GM19452 (cell line): ENCODE results near the gene LHFPL5.

Experiments
- ATAC-seq: cut with Tn5 transposase; IDR thresholded peaks from one replicate; pipeline ENCODE4 v1.9.1; 2021; ENCODE audit not compliant: unreplicated experiment

LHFPL5 gene

DNA sequence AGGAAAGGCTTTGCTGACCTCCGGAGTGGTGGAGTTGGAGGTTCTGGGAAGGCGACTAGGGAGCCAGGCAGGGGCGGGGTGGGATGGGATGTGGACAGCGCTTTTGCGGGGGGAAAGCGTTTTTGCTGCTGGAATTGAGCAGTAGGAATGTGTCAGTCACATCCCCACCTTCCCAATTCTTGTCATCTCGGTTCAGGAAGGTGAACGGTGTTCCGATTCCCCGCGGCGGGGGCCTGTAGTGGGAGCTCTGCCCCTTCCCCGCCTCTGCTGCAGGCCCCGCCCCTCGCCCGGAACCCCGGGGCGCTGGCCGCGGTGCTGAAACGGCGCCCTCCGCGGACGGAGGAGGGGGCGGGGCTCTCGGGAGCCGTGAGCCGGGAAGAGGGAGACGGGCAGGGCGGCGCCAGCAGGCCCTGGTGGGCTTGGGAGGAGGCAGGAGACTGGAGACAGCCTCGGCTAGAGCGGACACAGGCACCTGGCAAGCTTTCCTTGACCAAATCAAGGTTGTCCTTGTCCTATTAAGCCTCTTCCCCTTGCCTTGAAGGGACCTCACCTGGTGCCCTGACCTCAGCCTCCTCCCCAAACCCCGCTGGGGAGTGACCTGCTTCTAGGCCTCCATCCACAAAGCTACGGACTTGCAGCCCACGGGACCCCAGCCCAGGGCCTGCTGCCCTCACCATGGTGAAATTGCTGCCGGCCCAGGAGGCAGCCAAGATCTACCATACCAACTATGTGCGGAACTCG, at the start of gene LHFPL5:
LHFPL5 (plus strand) TSS at position 357 of the 741 bp plus-strand sequence; CDS start at position 676, 319 bp downstream.
- ATAC-seq = no peak

DNA sequence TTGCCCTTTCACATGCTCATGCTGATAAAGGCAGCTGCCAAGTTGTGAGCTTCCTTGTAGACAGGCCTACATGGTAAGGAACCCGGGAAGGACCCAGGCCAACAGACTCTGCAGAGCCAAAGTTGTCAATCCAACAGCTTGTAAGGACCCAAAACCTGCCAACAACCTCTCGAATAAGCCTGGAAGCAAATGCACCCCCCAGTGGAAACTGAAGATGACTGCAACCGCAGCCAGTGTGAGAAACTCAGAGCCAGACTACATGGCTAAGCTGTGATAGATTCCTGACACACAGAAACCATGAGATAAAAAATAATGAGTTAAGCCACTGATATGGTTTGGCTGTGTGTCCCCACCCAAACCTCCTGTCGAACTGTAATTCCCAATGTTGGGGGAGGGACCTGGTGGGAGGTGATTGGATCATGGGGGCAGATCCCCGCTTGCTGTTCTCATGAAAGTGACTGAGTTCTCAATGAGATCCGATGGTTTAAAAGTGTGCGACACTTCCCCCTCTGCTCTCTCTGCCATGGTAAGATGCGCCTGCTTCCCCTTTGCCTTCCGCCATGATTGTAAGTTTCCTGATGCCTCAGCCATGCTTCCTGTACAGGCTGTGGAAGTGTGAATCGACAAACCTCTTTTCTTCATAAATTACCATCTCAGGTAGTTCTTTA, 47.6 kb upstream of the LHFPL5 start:
- no peak for ATAC-seq

DNA sequence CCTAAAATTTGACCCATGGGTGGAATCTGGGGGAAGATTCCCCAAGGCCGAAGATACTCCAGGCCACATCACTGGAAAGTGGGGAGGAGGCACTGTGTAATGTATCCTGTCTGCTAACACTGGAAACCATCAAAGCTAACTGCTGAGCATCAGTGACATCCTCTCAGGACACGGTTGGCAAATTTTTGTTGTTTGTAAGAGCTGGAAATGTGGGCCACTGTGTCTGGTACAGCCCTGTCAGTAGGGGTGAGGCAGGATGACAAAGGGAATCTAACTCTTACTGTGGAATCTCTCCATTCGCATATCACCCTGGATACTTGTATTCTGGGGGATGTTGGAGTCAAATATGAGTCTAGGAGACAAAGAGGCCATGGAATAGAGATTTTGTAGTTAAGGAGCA, 45.7 kb upstream of the LHFPL5 start:
- no peak for ATAC-seq

DNA sequence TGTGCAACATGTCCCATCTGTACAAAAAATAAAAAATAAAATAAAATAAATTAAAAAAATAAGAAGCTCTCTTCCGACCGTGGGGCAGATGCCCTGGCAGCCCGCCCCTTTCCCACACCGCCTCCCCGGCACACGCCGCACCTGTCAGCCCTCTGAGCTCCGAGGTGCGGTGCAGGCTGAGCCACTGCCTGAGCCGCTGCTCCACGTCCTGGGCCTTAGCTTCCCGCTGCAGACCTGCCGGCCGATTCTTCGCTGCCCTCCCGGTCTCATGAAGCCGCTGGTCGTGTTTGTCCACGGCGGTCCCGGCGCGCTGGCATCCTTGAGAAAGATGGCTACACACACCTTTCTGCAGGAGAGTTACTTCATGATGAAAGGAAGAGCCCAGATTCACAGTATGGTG, 39.4 kb upstream of the LHFPL5 start:
- no peak for ATAC-seq

DNA sequence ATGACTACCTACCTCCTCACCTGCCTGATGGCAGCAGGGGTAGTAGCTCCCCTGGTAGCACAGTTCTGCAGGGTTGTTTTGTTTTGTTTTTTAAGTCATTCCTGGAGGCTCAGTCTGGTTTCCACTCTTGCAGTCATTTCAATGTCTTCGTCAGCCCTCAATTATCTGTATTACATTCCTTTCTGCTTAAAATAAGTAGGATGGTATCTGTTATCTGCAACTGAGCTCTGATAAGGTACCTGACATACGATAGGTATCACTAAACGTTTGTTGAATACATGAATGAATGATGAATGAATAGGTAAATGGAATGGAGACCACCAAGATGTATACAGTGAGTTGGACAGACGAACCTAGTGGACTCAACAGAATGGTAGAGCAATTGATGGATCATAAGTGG, 35.9 kb upstream of the LHFPL5 start:
- no peak for ATAC-seq

DNA sequence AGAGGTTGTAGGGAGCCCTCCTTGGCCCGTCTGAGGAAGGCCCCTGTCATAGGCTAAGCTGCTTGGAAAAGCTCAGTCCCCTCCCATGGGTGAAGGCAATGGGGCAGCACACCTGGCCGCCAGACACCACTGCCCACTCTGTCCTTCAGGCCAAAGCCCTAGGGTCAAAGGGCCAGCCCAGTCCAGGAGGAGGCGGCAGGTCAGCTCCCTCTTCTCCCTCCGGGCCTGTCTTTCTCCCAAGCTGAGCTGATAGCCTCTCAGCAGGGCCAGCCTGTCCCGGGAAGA, 33.9 kb upstream of the LHFPL5 start:
- ATAC-seq = no peak

DNA sequence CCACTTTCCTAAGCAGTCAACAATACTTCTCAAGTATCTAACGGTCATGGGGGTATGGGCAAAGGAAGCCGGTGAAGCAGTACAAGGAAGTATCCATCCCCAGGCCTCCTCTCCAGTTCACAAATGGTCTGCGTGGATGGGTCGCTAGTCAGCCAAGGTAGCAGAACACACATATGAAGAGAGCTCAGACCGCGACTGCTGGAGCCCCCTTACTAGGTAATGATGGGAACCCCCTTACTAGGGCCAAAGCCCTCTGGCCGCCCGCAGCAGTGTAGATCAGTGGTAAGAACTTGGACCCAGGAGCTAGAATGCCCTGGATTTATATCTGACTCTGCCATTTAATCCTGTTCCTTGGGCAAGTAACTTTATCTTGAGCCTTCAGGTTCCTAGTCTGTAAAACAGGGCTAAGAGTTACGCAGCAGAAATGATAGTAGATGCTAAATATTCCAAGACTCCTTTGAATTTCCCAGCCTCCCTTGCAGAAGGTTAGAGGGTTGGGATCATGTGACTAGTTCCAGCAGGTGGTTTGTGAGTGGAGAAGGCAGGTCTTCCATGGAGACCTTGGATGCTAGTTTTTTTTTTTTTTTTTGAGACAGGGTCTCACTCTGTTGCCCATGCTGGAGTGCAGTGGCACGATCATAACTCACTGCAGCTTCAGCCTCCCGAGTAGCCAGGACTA, 30.9 kb upstream of the LHFPL5 start:
- no peak for ATAC-seq

DNA sequence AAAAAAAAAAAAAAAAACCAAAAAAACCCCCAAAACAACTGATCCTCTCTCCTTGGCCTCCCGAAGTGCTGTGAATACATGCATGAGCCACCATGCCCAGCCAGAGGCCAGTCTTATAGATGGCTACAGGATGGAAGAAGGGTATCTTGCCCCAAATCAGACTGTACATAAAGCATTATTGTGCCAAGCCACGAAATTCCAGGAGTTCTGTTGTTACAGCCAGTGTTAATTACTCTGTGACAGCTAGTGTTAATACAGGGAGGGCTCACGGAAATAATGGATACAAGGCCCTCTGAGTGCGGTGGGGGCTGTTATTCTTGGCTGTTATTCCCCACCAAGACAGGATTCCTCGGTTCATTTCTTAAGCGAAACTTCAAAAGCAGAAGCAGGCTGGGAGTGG, 30.1 kb upstream of the LHFPL5 start:
- no peak for ATAC-seq

DNA sequence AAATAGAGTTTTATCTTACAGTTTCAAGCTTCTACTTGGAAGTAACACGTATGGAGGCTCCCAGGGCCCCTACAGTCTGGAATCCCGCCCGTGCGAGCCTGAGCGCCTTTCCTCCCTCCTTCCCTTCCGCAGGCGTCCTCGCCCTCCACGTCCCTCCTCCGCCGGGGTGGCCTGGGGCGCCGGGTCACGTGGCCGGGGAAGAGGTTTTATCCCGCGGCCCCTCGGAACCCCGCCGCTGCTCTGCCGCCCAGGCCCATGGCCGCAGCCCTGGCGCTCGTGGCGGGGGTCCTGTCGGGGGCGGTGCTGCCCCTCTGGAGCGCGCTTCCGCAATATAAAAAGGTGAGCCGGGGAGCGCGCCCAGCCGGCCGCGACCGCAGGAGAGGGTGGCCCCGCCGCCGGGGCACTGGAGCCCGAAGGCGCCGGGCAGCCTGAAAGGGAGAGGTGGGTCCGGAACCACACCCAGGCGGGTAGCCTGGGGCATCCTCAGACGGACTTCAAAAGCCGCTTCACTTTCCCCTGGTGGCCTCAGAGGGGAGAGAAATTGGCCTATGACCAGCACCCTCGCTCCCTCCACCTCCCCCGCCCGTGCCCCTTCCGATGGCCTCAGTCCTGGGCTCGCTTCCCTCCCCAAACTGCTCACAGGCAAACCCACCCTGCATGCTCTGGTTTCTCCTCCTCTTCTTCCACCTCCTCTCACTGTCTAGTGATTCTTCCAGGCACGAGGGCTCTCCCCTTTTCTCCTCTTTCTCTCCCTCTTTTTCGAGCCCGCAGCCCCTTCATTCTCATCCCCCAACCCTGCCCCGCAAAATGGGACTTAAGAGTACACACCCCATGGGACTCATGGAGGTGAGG, 28.6 kb upstream of the LHFPL5 start, which contains the start of gene CLPSL2:
CLPSL2 (plus strand) TSS at position 235 of the 852 bp plus-strand sequence; CDS start at position 256, 21 bp downstream.
- ATAC-seq = no peak

DNA sequence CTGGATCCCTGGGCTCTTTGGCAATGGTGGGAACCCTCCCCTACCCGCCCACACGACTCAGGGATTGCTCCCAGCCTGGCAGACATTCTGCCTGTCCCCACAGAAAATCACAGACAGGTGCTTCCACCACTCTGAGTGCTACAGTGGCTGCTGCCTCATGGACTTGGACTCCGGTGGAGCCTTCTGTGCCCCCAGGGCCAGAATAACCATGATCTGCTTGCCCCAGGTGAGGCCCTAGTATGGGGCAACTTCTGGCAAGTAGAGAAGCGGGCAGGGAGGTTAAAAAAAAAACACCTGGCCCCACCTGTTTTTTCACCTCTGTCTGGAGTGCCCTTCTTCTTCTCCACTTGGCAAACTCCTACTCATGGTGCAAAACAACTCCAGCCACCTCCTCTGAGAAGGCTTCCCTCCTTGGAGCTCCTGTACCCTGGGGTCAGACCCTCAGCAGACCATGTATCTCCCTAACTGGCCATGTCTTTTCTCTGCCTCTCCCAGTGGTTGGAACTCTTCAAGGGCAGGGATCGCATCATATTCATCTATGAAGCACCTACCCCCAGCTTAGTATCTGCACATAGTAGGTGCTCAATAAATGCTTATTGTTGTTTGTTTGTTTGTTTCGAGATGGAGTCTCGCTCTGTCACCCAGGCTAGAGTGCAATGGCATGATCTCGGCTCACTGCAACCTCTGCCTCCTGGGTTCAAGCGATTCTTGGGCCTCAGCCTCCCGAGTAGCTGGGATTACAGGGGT, 27.6 kb upstream of the LHFPL5 start:
- no peak for ATAC-seq

DNA sequence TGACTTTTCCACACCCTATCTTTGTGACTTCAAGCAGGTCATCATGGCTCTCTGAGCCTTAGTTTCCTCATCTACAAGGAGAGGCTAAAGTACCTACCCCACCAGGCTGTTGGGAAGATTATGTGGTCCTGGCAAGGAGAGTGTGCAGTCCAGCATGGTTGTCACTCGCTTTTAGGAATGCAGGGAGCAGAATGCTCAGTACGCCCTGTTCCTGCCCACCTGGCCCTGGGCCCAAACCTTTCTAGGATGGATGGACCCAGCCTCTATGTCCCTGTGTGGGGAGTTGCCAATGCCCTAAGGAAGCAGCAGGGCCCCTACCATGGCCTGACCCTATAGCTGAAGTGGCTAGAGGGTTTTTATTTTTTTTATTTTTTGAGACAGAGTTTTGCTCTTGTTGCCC, 26.7 kb upstream of the LHFPL5 start:
- ATAC-seq = no peak

DNA sequence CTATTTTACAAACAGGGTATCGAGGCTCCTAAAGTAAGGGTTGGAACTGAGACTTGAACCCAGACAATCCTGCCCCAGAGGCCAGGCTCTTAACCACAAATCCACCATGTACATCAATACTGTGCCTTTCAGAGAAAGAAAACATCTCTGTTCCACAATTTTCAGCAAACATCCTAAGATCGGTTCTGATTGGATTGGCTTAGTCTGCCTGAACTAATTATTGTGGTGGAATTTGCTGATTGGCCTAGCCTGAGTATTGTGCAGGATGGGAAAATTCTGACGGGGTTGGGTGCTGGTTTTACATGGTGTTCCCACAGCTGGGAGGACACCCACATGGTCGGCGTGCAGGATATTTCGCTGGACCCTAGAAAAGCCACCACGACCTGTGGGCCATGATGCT, 24.4 kb upstream of the LHFPL5 start, which contains the start of gene CLPSL1:
CLPSL1 (plus strand) TSS at position 301 of the 400 bp plus-strand sequence; CDS start at position 393, 92 bp downstream.
- ATAC-seq = no peak

DNA sequence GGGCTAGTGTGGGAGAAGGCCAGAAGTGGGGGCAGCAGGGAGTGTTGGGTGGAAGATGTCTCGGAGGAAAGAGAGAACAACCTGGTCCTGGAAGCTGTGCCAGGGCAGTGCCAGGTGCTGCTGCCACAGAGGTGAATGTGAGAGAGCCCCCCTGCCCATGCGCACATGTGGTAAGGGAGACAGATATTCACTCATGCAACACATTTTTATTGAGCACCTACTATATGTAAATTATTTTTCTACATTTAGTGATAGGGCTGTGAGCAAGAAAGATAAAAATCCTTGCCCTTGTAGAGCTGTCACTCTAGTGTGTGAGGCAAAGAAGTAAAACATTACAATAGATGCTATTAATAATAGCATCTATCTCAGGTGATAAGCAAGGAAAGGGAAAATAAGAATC, 23.9 kb upstream of the LHFPL5 start:
- ATAC-seq = no peak

DNA sequence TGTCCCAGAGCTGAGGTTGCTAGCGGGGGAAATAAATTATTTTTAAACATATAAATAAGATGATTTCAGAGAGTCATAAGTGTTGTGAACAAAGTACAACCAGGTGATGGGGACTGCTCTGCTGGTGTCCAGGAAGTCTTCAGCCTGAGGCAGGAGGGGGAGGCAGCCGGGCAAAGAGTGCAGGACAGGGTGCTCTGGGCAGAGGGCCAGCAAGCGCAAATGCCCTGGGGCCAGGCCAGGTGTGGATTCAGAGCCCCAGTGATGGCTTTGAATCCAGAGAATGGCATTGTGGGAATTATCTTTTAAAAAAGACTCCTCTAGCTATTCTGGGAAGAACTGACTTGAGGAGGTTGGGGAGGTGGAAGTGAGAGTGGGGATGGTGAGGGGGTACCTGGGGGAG, 22.7 kb upstream of the LHFPL5 start:
- no peak for ATAC-seq

DNA sequence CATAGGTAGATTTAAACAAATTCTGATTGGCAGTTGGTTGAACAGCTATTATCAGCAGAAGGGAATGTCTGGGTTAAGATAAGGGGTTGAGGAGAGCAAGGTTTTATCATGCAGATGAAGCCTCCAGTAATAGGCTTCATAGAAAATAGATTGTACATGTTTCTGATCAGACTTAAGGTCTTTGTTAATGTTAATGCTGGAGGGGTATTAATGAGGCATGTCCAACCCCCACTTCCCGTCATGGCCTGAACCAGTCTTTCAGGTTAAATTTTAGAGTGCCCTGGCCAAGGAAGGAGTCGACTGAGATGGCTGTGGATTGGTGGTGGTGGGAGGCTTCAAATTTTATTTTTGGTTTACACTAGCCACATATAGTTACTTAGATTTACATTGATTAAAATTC, 21.0 kb upstream of the LHFPL5 start:
- no peak for ATAC-seq

DNA sequence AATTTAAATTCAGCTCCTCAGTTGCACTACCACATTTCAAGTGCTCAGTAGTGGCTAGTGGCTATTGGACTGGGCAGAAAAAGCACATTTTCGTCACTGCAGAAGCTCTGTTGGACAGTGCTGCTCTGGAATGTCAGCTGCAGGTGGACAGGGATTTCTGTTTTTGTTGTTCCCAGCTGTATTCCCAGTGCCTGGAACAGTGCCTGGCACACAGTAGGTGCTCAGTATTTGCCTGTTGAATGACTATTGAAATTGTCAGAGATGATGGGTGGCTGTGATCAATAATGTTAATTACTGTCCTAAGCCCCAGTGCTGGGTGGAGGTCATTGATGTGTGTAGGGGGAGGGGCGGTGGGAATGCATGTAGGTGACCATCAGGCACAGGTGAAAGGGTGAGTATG, 18.9 kb upstream of the LHFPL5 start:
- no peak for ATAC-seq

DNA sequence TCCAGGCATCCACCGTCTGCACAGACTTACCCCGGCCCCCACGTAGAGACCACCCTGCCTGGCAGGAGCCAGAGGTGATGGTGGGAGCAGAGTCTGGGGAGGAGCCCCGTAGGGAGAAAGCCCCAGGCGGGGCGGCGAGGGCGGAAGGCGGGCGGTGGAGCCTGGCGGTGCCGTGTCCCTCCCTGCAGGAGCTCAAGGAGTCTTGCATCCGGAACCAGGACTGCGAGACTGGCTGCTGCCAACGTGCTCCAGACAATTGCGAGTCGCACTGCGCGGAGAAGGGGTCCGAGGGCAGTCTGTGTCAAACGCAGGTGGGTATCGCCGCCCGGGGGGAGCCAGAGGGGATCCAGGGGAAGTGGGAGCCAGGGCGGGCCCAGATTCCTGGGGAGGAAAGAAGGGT, 18.3 kb upstream of the LHFPL5 start:
- no peak for ATAC-seq

DNA sequence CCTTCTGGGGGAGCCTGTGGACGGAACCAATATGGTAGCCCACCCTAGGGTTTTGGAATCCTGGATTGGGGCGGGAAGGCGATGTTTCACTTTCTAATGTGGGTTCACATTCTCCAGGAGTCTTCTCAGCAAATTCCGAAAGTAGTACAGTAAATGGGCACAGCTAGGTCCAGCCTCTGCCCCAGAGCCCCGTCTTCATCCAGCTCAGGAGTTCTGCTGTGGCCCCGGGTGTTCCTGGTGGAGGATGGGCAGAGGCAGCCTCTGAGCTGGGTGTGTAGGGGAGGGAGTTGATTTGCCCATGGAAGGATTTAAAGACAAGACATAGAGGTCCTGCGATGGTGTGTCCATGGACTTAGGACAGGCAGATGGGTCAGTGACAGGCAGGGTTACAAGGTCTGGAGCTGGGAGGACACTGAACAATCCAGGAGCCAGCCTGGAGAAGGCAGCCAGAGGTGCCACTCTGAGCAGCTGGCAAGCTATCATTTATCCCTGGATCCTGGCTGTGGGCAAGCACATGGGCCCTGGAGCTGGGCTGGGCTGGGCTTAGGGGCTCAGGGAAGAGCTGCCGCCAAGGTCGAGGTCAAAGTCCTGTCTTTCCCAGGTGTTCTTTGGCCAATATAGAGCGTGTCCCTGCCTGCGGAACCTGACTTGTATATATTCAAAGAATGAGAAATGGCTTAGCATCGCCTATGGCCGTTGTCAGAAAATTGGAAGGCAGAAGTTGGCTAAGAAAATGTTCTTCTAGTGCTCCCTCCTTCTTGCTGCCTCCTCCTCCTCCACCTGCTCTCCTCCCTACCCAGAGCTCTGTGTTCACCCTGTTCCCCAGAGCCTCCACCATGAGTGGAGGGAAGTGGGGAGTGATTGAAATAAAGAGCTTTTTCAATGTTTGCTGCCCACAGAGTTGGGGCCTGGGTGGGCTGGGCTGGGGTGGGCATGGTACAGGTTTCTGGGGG, 17.6 kb upstream of the LHFPL5 start:
- no peak for ATAC-seq

DNA sequence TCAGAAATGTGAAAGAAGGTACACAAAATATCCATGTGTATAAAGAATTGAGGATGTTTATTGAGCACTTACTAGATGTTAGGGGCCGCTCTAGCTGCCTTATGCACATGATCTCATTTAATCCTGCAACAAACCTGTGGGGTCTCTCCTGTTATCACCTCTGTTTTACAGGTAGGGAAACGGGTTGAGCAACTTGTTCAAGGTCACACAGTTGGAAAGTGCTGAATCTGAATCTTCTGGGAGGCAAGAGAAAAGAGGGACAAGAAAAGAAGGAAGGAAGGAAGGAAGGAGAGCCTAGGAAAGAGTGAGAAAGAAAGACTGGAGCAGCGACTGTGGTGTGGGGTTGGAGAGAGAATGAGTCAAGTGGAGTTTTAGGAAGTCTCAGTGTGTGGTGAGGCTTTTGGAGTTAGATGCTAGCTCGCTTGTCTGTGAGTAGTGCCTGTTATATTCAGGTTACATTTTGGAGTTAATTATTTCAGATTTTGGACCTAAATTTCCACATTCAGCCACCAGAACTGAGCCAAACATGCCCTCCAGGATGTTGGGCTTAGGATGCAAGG, 16.6 kb upstream of the LHFPL5 start:
- no peak for ATAC-seq
